OCI-LY7 (cell line): ENCODE data around the gene EIF2AK2.

ENCODE experiments used
- EZH2phosphoT487 ChIP-seq: fragments of 200-600 bp; sonication (generic); IDR thresholded peaks from 2 replicates; pipeline ENCODE4 v1.6.1; 2018; ENCODE audit warnings: low read depth, borderline replicate concordance, mild to moderate bottlenecking, mixed run types, antibody characterized with exemption, low read length, moderate library complexity, mixed read lengths
- TF ChIP-seq, protein P1 (sequence below): fragments of 200-600 bp; sonication (generic); conservative IDR thresholded peaks from 2 replicates; pipeline ENCODE4 v1.5.1; 2014; ENCODE audit warnings: mild to moderate bottlenecking, antibody characterized with exemption, low read length, moderate library complexity, mixed read lengths

GRCh38 chr2:37085731-37086147 lies 71.0 kb downstream of the EIF2AK2 start:
- TF ChIP-seq, protein P1, sequence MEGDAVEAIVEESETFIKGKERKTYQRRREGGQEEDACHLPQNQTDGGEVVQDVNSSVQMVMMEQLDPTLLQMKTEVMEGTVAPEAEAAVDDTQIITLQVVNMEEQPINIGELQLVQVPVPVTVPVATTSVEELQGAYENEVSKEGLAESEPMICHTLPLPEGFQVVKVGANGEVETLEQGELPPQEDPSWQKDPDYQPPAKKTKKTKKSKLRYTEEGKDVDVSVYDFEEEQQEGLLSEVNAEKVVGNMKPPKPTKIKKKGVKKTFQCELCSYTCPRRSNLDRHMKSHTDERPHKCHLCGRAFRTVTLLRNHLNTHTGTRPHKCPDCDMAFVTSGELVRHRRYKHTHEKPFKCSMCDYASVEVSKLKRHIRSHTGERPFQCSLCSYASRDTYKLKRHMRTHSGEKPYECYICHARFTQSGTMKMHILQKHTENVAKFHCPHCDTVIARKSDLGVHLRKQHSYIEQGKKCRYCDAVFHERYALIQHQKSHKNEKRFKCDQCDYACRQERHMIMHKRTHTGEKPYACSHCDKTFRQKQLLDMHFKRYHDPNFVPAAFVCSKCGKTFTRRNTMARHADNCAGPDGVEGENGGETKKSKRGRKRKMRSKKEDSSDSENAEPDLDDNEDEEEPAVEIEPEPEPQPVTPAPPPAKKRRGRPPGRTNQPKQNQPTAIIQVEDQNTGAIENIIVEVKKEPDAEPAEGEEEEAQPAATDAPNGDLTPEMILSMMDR, result no peak
- TF ChIP-seq EZH2phosphoT487, result no peak
